Esophagus (tissue), 2 donors: ENCODE data around the gene SHISA3. TPM values are rescaled to one million over a fixed set of nuclear protein-coding genes. Genes with fewer than 3 reads are reported as not detected.

Experiments used
- H3K27ac ChIP-seq, 2 donors: one replicate each; pipeline ENCODE4 v1.5.1; 2013; ENCODE audit warnings: low read depth in 2 of 2, mild to moderate bottlenecking in 2 of 2, inconsistent platforms in 1 of 2, low read length in 1 of 2, moderate library complexity in 1 of 2
- H3K27me3 ChIP-seq, 2 donors: one replicate each; pipeline ENCODE4 v1.6.1; 2013; ENCODE audit warnings: low read length in 2 of 2, control low read depth in 1 of 2, mild to moderate bottlenecking in 1 of 2; ENCODE audit not compliant: insufficient read depth in 2 of 2, control insufficient read depth in 1 of 2
- H3K36me3 ChIP-seq, 2 donors: one replicate each; pipeline ENCODE4 v1.6.1; 2013; ENCODE audit warnings: low read length in 1 of 2; ENCODE audit not compliant: control insufficient read depth in 2 of 2, insufficient read depth in 2 of 2
- H3K4me1 ChIP-seq, 2 donors: one replicate each; pipeline ENCODE4 v1.6.1; 2013; ENCODE audit warnings: low read length in 1 of 2; ENCODE audit not compliant: control insufficient read depth in 2 of 2, insufficient read depth in 2 of 2
- H3K4me3 ChIP-seq, 2 donors: one replicate each; pipeline ENCODE4 v1.5.1; 2013; ENCODE audit warnings: low read length in 2 of 2, mild to moderate bottlenecking in 2 of 2, low read depth in 1 of 2, moderate library complexity in 1 of 2
- H3K9me3 ChIP-seq, 2 donors: one replicate each; pipeline ENCODE4 v1.6.1; 2013; ENCODE audit warnings: mild to moderate bottlenecking in 2 of 2, low read depth in 1 of 2, low read length in 1 of 2, moderate library complexity in 1 of 2; ENCODE audit not compliant: control insufficient read depth in 2 of 2, insufficient read depth in 1 of 2
- WGBS, 2 donors: extraction: QIAGEN DNeasy Blood & Tissue Kit; methylation state at CpG; one replicate each; pipeline ENCODE4 v1.1.7; 2013; 5-methylcytosine and 5-hydroxymethylcytosine counted together
- polyA plus RNA-seq, 2 donors: library from polyadenylated mRNA; stranded (reverse); fragments of 200-250 nt; gene quantifications; one replicate each; pipeline ENCODE4 v1.2.3, GENCODE V29; 2013
- donor health status: healthy with polysubstance abuse.
- donor health status: Bipolar disorder and iron deficiency.

The SHISA3 gene
- polyA plus RNA-seq: under 1 TPM; 0.22 to 0.39 TPM

DNA sequence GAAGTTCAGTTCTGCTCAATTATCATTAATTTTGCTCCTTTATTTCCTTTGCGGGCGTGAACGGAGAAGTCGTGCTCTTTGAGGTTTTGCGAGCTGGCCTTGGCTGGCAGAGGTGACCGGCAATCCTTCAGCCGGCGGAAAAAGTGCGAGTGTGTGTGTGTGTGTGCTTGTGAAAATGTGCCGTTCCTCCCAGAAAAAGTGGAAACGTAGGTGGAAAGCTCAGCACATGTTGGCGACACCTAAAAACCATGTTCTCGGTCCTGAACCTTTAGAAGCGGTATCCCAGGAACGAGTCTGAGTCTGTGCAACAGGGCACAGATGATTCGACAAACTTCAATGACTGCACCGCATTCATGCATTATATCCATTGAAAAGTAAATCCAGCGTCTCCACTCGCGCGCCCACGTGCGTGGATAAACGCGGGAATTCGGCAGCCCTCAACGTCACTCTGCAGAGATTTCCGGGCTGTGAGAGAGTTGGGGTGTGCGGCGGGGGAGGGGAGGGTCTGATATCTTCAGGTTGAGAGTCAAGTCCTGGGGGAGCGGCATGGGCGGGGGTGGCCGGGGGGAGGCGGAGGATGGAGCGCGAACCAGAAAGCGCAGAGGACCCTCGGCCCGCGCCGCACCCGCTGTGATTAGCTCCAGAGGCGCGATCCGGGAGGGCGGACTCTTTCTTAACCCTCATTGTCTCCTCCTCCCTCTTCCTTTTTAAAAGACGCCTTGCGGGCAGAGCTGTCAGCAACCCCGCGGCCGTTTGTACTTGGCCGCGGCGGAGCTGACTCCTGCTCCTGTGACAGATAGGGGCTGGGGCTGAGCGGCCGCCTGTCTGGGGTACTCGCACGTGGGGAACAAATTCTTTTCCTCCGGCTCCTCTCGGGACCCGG, at the start of gene SHISA3:
Gene SHISA3 (plus strand): TSS at position 737 of the 883 bp plus-strand sequence. CDS start 569 bp downstream, outside the sequence.
- no peak within 1 kb of the TSS for H3K27ac ChIP-seq
- peaks cover 0 to 6% of the 10 kb centered on the region in 2 donors for H3K27me3 ChIP-seq
- peaks cover 12% of the 10 kb centered on the region in 2 donors for H3K4me1 ChIP-seq
- H3K4me3 ChIP-seq: peak within 1 kb of the TSS; percentile 37 to 48
- no peaks in the 10 kb centered on the region for H3K9me3 ChIP-seq
- no peaks in the 10 kb centered on the region for H3K36me3 ChIP-seq
- WGBS, 2 donors: 7 to 9% methylated on average over 57 to 61 of the region's 61 CpGs

DNA sequence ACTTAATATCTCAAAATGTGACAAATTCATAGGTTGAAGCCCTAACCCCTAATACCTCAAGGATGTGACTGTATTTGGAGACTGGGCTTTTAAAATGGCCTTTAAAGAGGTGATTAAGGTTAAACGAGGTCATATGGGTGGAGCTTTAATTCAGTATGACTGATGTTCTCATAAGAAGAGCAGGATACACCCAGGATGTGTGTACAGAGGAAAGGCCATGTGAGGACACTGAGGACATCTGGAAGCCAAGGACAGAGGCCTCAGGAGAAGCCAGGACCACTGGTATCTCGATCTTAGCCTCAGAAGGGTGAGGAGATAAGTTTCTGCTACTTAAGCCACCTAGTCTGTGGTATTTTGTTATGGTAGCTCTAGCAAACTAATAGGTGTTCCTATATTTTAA, 49.0 kb upstream of the SHISA3 start:
- 73 to 77% methylated on average over 2 of the region's 2 CpGs for WGBS, 2 donors
- H3K4me3 ChIP-seq: no peak overlapping the region

GRCh38 chr4:42348692-42349091, 48.6 kb upstream of the SHISA3 start:
- 79 to 86% methylated on average over 5 of the region's 5 CpGs for WGBS, 2 donors
- H3K27ac ChIP-seq: no peak overlapping the region
- no peaks in the 10 kb centered on the region for H3K36me3 ChIP-seq
- no peaks in the 10 kb centered on the region for H3K27me3 ChIP-seq
- H3K4me3 ChIP-seq: no peak overlapping the region
- no peaks in the 10 kb centered on the region for H3K9me3 ChIP-seq
- H3K4me1 ChIP-seq: no peaks in the 10 kb centered on the region

More for the DNA sequence above, 49.0 kb upstream of the SHISA3 start:
- no peak overlapping the region for H3K27ac ChIP-seq
- H3K9me3 ChIP-seq: no peaks in the 10 kb centered on the region
- no peaks in the 10 kb centered on the region for H3K4me1 ChIP-seq
- no peaks in the 10 kb centered on the region for H3K36me3 ChIP-seq
- no peaks in the 10 kb centered on the region for H3K27me3 ChIP-seq

- H3K9me3 ChIP-seq: no peaks in the 10 kb centered on the region
- WGBS, 2 donors: 88 to 96% methylated on average over 4 of the region's 4 CpGs
- H3K4me1 ChIP-seq: no peaks in the 10 kb centered on the region
These were observed 46.6 kb upstream of the SHISA3 start for GRCh38 chr4:42350611-42351182.

GRCh38 chr4:42352049-42352448, 45.2 kb upstream of the SHISA3 start:
- Histone ChIP-seq H3K4me1 (no peaks in the 10 kb centered on the region), H3K4me3 (no peak overlapping the region), H3K36me3 (no peaks in the 10 kb centered on the region), H3K27ac (no peak overlapping the region), H3K27me3 (no peaks in the 10 kb centered on the region), H3K9me3 (no peaks in the 10 kb centered on the region)
- WGBS, 2 donors: 78 to 83% methylated on average over 3 of the region's 3 CpGs

More at GRCh38 chr4:42350611-42351182, 46.6 kb upstream of the SHISA3 start:
- no peaks in the 10 kb centered on the region for H3K36me3 ChIP-seq
- no peak overlapping the region for H3K27ac ChIP-seq
- no peaks in the 10 kb centered on the region for H3K27me3 ChIP-seq
- H3K4me3 ChIP-seq: no peak overlapping the region

DNA sequence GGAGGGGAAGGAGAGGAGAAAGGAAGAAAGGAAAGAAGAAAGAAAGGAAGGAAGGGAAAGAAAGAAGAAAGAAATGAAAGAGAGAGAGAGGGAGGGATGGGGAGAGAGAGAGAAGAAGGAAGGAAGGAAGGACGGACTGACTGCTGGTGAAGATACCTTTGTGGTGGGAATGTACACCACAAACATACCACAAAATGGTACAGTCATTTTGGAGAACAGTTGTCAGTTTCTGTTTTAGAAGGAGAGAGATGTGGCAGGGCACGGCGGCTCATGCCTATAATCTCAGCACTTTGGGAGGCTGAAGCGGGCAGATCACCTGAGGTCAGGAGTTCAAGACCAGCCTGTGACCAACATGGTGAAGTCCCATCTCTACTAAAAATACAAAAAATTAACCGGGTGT, 40.0 kb upstream of the SHISA3 start:
- Histone ChIP-seq H3K4me1 (no peaks in the 10 kb centered on the region), H3K9me3 (no peaks in the 10 kb centered on the region), H3K27ac (no peak overlapping the region), H3K36me3 (no peaks in the 10 kb centered on the region), H3K4me3 (no peak overlapping the region), H3K27me3 (no peaks in the 10 kb centered on the region)
- 76 to 85% methylated on average over 5 of the region's 5 CpGs for WGBS, 2 donors

GRCh38 chr4:42359711-42360110, 37.6 kb upstream of the SHISA3 start:
- no peaks in the 10 kb centered on the region for H3K36me3 ChIP-seq
- H3K27ac ChIP-seq: no peak overlapping the region
- no peak overlapping the region for H3K4me3 ChIP-seq
- no peaks in the 10 kb centered on the region for H3K27me3 ChIP-seq
- no peaks in the 10 kb centered on the region for H3K4me1 ChIP-seq
- 27 to 28% methylated on average over 5 of the region's 5 CpGs for WGBS, 2 donors
- H3K9me3 ChIP-seq: no peaks in the 10 kb centered on the region

- Histone ChIP-seq H3K4me3 (no peak overlapping the region), H3K9me3 (no peaks in the 10 kb centered on the region), H3K27me3 (no peaks in the 10 kb centered on the region), H3K4me1 (no peaks in the 10 kb centered on the region), H3K27ac (no peak overlapping the region), H3K36me3 (no peaks in the 10 kb centered on the region)
- WGBS, 2 donors: 32 to 36% methylated on average over 2 of the region's 2 CpGs
These were observed 37.0 kb upstream of the SHISA3 start for GRCh38 chr4:42360256-42360669.

GRCh38 chr4:42361456-42361855, 35.8 kb upstream of the SHISA3 start:
- H3K27ac ChIP-seq: no peak overlapping the region
- no peaks in the 10 kb centered on the region for H3K36me3 ChIP-seq
- no peaks in the 10 kb centered on the region for H3K4me1 ChIP-seq
- WGBS, 2 donors: 78 to 86% methylated on average over 8 of the region's 8 CpGs
- no peaks in the 10 kb centered on the region for H3K9me3 ChIP-seq
- no peaks in the 10 kb centered on the region for H3K27me3 ChIP-seq
- H3K4me3 ChIP-seq: no peak overlapping the region
